HL-60 (cell line): ENCODE data around the gene AMOT.

Experiments used
- POLR2AphosphoS5 ChIP-seq: IDR thresholded peaks from 2 replicates; pipeline ENCODE4 v1.6.1; 2012; ENCODE audit warnings: low read depth
- REST ChIP-seq: IDR thresholded peaks from 2 replicates; pipeline ENCODE4 v1.6.1; 2012; ENCODE audit warnings: low read depth; ENCODE audit not compliant: insufficient replicate concordance
- SPI1 ChIP-seq: IDR thresholded peaks from 2 replicates; pipeline ENCODE4 v1.6.1; 2012; ENCODE audit warnings: low read depth, mild to moderate bottlenecking, borderline replicate concordance
- TF ChIP-seq, protein P1 (sequence below): IDR thresholded peaks from one replicate; pipeline ENCODE4 v1.5.1; 2011; ENCODE audit warnings: low read length, control low read depth, inconsistent platforms; ENCODE audit not compliant: insufficient read depth

DNA sequence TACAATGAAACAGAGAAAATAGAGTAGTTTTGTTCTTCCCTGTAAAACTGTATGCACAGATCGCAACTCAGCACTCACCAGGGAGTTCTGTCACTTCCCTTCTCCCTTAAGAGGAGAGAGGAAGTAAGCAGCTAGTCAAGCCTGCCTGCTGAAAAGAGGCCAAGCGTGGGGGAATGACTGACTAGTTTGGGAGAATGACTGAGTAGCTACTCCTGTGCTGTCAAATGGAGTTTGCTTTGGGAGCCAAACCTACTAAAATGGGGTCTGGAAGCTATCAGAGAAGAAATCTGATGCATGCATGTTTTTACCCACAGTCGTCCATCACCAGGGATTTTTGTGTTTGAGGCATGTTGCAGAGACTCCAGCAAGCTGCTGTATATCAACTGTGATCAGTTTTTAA, 106.3 kb downstream of the AMOT start:
- TF ChIP-seq POLR2AphosphoS5 (no peak), REST (no peak), SPI1 (peak; percentile 71)
- TF ChIP-seq, protein P1, sequence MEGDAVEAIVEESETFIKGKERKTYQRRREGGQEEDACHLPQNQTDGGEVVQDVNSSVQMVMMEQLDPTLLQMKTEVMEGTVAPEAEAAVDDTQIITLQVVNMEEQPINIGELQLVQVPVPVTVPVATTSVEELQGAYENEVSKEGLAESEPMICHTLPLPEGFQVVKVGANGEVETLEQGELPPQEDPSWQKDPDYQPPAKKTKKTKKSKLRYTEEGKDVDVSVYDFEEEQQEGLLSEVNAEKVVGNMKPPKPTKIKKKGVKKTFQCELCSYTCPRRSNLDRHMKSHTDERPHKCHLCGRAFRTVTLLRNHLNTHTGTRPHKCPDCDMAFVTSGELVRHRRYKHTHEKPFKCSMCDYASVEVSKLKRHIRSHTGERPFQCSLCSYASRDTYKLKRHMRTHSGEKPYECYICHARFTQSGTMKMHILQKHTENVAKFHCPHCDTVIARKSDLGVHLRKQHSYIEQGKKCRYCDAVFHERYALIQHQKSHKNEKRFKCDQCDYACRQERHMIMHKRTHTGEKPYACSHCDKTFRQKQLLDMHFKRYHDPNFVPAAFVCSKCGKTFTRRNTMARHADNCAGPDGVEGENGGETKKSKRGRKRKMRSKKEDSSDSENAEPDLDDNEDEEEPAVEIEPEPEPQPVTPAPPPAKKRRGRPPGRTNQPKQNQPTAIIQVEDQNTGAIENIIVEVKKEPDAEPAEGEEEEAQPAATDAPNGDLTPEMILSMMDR, result no peak
